H1 (cell line): Measurements from ENCODE around the gene FRRS1L. TPM values are rescaled to one million over a fixed set of nuclear protein-coding genes. Genes with fewer than 3 reads are reported as not detected.

Experiments used
- BACH1 ChIP-seq: IDR thresholded peaks from 2 replicates; pipeline ENCODE4 v1.6.1; 2012; ENCODE audit warnings: low read length, improper control_type of control experiment
- POLR2A ChIP-seq, 2 experiments: IDR thresholded peaks; 1 replicate in 1 of 2; 2 replicates in 1 of 2; pipeline ENCODE4 v1.6.1; 2011; ENCODE audit warnings: low read depth in 2 of 2, low read length in 2 of 2, mild to moderate bottlenecking in 2 of 2; ENCODE audit errors: control extremely low read depth in 1 of 2
- TAF1 ChIP-seq: IDR thresholded peaks from 2 replicates; pipeline ENCODE4 v1.6.1; 2011; ENCODE audit warnings: mild to moderate bottlenecking, low read depth, low read length
- polyA plus RNA-seq, 7 experiments: library from polyadenylated mRNA; depleted of rRNA in 3 of 7; stranded (reverse) in 5 of 7; unstranded in 2 of 7; fragments of >200 nt in 5 of 7; fragments of 200-250 nt in 2 of 7; gene quantifications; 1 replicate in 5 of 7; 2 replicates in 1 of 7; 4 replicates in 1 of 7; pipeline versions ENCODE4 v1.2.1 to v1.2.3, GENCODE V29; 2011 to 2013; ENCODE audit warnings: missing spikeins in 2 of 7, mixed read lengths in 2 of 7
- total RNA-seq: library from RNA; stranded (reverse); fragmentation: NEBNext Ultra II Directional; extraction: Animal tissue kit (Norgen Biotek cat#: 25700); gene quantifications from 2 replicates; pipeline ENCODE4 v1.2.1, GENCODE V29; 2021

Gene FRRS1L
- total and polyA plus RNA-seq, 2 of the 8 experiments (the other 6 are each of a cell fraction or from before 2014, with no cell fraction given) = 1.0 to 2.2 TPM

- TF ChIP-seq BACH1 (no peak), POLR2A (IDR thresholded peaks at IDR 0.05; ENCODE audit: control extremely low read depth in 1 of 2, low read depth in 2 of 2, low read length in 2 of 2) (no peak), TAF1 (no peak)
These were observed 47.4 kb upstream of the FRRS1L start (continued) for GRCh38 chr9:109214414-109214813.
